Endothelial cell of umbilical vein (primary cell): ENCODE data around the gene MFAP4.

Experiments
- EZH2 ChIP-seq: IDR thresholded peaks from 2 replicates; pipeline ENCODE4 v1.6.1; 2012; ENCODE audit warnings: borderline replicate concordance, low read depth, mild to moderate bottlenecking, moderate library complexity, low read length, inconsistent platforms; ENCODE audit not compliant: severe bottlenecking
- POLR2AphosphoS5 ChIP-seq: IDR thresholded peaks from 2 replicates; pipeline ENCODE4 v1.6.1; 2012; ENCODE audit warnings: low read depth, mild to moderate bottlenecking, control low read depth, low read length, moderate library complexity; ENCODE audit not compliant: insufficient read depth
- TF ChIP-seq, protein P1 (sequence below), 2 donors: IDR thresholded peaks; 1 replicate in 1 of 2; 2 replicates in 1 of 2; pipeline ENCODE4 v1.5.1; 2011; ENCODE audit warnings: low read length in 2 of 2, mild to moderate bottlenecking in 2 of 2, moderate library complexity in 2 of 2, control low read depth in 1 of 2, inconsistent platforms in 1 of 2, low read depth in 1 of 2; ENCODE audit not compliant: insufficient read depth in 1 of 2; ENCODE audit errors: extremely low read depth in 1 of 2

DNA sequence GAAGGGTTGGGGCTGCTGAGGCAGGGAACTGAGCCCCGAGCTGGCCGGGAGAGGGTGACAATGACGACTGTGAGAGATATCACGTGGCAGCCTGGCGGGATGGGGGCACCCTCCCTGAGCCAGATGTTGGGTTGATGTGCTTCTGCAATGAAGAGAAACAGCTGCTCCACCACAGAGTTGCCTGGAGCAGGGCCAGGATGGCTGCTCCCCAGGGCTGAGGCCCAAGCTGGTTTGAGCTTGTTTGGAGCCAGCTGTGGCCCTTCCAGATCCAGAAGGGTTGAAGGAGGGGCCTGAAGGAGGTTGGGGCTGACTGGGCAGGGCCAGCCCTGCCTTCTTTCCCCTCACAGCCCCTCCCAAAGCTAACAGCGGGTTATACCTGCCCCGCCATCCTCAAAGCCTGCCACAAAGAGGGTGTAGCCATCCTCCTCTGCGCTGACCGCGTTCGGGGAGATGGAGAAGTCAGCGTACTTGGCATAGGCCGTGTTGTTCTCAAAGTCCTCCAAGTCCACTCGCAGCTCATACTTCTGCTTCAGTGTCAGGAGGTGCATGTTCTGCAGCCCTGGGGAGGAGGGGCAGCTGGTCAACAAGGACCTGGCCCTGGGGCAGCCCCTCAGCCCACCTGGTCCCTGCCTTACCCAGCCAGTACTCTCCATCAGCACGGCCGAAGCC, 2.1 kb downstream of the MFAP4 start:
- TF ChIP-seq EZH2: no peak
- TF ChIP-seq POLR2AphosphoS5: no peak
- TF ChIP-seq, protein P1, sequence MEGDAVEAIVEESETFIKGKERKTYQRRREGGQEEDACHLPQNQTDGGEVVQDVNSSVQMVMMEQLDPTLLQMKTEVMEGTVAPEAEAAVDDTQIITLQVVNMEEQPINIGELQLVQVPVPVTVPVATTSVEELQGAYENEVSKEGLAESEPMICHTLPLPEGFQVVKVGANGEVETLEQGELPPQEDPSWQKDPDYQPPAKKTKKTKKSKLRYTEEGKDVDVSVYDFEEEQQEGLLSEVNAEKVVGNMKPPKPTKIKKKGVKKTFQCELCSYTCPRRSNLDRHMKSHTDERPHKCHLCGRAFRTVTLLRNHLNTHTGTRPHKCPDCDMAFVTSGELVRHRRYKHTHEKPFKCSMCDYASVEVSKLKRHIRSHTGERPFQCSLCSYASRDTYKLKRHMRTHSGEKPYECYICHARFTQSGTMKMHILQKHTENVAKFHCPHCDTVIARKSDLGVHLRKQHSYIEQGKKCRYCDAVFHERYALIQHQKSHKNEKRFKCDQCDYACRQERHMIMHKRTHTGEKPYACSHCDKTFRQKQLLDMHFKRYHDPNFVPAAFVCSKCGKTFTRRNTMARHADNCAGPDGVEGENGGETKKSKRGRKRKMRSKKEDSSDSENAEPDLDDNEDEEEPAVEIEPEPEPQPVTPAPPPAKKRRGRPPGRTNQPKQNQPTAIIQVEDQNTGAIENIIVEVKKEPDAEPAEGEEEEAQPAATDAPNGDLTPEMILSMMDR (IDR thresholded peaks at IDR 0.05; ENCODE audit: extremely low read depth in 1 of 2, insufficient read depth in 1 of 2, low read depth in 1 of 2, low read length in 2 of 2): no peak
